Measurements from ENCODE around the gene ITK.

The ITK gene

GRCh38 chr5:157303667-157304327, 123.2 kb downstream of the ITK start:
- Histone ChIP-seq H3K27me3 (ENCODE audit: insufficient read depth, poor library complexity, severe bottlenecking) (no peaks in the 10 kb centered on the region), H3K4me3 (replicated peaks; ENCODE audit: insufficient read depth, low read length) (no peak overlapping the region), H3K27ac (replicated peaks) (no peak overlapping the region)
- DNase-seq (ENCODE audit: low read depth in 1 of 2, low spot score in 1 of 2) = no peak
- TF ChIP-seq CTCF (IDR thresholded peaks at IDR 0.05; ENCODE audit: insufficient read depth, low read length) (no peak), GABPA (IDR thresholded peaks at IDR 0.05; ENCODE audit: low read depth) (no peak), POLR2AphosphoS5 (IDR thresholded peaks at IDR 0.05; ENCODE audit: low read depth) (no peak), REST (IDR thresholded peaks at IDR 0.05; ENCODE audit: insufficient replicate concordance, low read depth) (no peak), SPI1 (IDR thresholded peaks at IDR 0.05; ENCODE audit: borderline replicate concordance, low read depth) (no peak)

All from HL-60 (cell line).